ENCODE data around the gene CALR3.

- TF ChIP-seq CTCF (IDR thresholded peaks at IDR 0.05; ENCODE audit: low read depth, low read length, poor library complexity, severe bottlenecking) (no peak), EZH2phosphoT487 (IDR thresholded peaks at IDR 0.05; ENCODE audit: borderline replicate concordance, low read length) (no peak)
Observed at GRCh38 chr19:16470911-16471811, 24.8 kb downstream of the CALR3 start.
